H9 (cell line): ENCODE data around the gene TBC1D1. TPM values are rescaled to one million over a fixed set of nuclear protein-coding genes. Genes with fewer than 3 reads are reported as not detected.

Experiments
- DNase-seq: peaks from one replicate; pipeline ENCODE4 v3.0.0-alpha.2; 2017
- H2AFZ ChIP-seq: one replicate; pipeline ENCODE4 v1.6.1; 2013; ENCODE audit warnings: mild to moderate bottlenecking, low read length, control low read depth, moderate library complexity
- H2AK5ac ChIP-seq: 2 replicates; pipeline ENCODE4 v1.6.1; 2013; ENCODE audit warnings: low read length, control low read depth, mixed read lengths; ENCODE audit not compliant: insufficient read length
- H2BK120ac ChIP-seq: one replicate; pipeline ENCODE4 v1.6.1; 2013; ENCODE audit warnings: low read depth, mild to moderate bottlenecking, low read length, control low read depth, inconsistent platforms; ENCODE audit not compliant: poor library complexity, severe bottlenecking
- H2BK12ac ChIP-seq: 2 replicates; pipeline ENCODE4 v1.6.1; 2013; ENCODE audit warnings: low read length, control low read depth, mixed read lengths, low read depth; ENCODE audit not compliant: insufficient read length
- H2BK15ac ChIP-seq: 2 replicates; pipeline ENCODE4 v1.6.1; 2013; ENCODE audit warnings: low read depth, low read length, control low read depth
- H2BK20ac ChIP-seq: one replicate; pipeline ENCODE4 v1.6.1; 2013; ENCODE audit warnings: low read depth, mild to moderate bottlenecking, low read length, control low read depth, inconsistent platforms; ENCODE audit not compliant: poor library complexity, severe bottlenecking
- H2BK5ac ChIP-seq: 2 replicates; pipeline ENCODE4 v1.6.1; 2013; ENCODE audit warnings: low read length, control low read depth, mixed read lengths; ENCODE audit not compliant: insufficient read length
- H3K14ac ChIP-seq: 2 replicates; pipeline ENCODE4 v1.6.1; 2013; ENCODE audit warnings: low read length, control low read depth; ENCODE audit not compliant: insufficient read depth
- H3K18ac ChIP-seq: 2 replicates; pipeline ENCODE4 v1.6.1; 2013; ENCODE audit warnings: low read depth, mild to moderate bottlenecking, mixed read lengths, low read length, control low read depth; ENCODE audit not compliant: insufficient read length
- H3K23ac ChIP-seq: 2 replicates; pipeline ENCODE4 v1.6.1; 2013; ENCODE audit warnings: low read length, control low read depth, mixed read lengths, low read depth; ENCODE audit not compliant: insufficient read length
- H3K23me2 ChIP-seq: 2 replicates; pipeline ENCODE4 v1.6.1; 2013; ENCODE audit warnings: low read depth, mild to moderate bottlenecking, mixed read lengths, low read length, control low read depth; ENCODE audit not compliant: insufficient read length, poor library complexity, severe bottlenecking
- H3K27ac ChIP-seq: 2 replicates; pipeline ENCODE4 v1.5.1; 2013; ENCODE audit warnings: low read length, control low read depth, mixed read lengths, low read depth; ENCODE audit not compliant: insufficient read length
- H3K27me3 ChIP-seq: 2 replicates; pipeline ENCODE4 v1.6.1; 2013; ENCODE audit warnings: low read length, control low read depth, inconsistent platforms; ENCODE audit not compliant: insufficient read depth
- H3K4ac ChIP-seq: 2 replicates; pipeline ENCODE4 v1.6.1; 2013; ENCODE audit warnings: low read depth, mild to moderate bottlenecking, control low read depth, inconsistent platforms, low read length, moderate library complexity
- H3K4me1 ChIP-seq: 2 replicates; pipeline ENCODE4 v1.6.1; 2013; ENCODE audit warnings: low read length, control low read depth, inconsistent platforms; ENCODE audit not compliant: insufficient read depth
- H3K4me2 ChIP-seq: 2 replicates; pipeline ENCODE4 v1.6.1; 2013; ENCODE audit warnings: low read length, control low read depth, mixed read lengths; ENCODE audit not compliant: insufficient read length, insufficient read depth
- H3K56ac ChIP-seq: 2 replicates; pipeline ENCODE4 v1.6.1; 2013; ENCODE audit warnings: low read depth, mild to moderate bottlenecking, mixed read lengths, low read length, control low read depth; ENCODE audit not compliant: insufficient read length
- H3K79me1 ChIP-seq: 2 replicates; pipeline ENCODE4 v1.6.1; 2013; ENCODE audit warnings: low read depth, mild to moderate bottlenecking, moderate library complexity, low read length, control low read depth, inconsistent platforms; ENCODE audit not compliant: insufficient read depth, poor library complexity, severe bottlenecking
- H3K79me2 ChIP-seq: 2 replicates; pipeline ENCODE4 v1.6.1; 2013; ENCODE audit warnings: low read length, control low read depth, inconsistent platforms; ENCODE audit not compliant: insufficient read depth
- H3K9ac ChIP-seq: 2 replicates; pipeline ENCODE4 v1.6.1; 2013; ENCODE audit warnings: low read length, control low read depth, mixed read lengths; ENCODE audit not compliant: insufficient read length; ENCODE audit errors: extremely low read depth
- H3K9me3 ChIP-seq: one replicate; pipeline ENCODE4 v1.6.1; 2013; ENCODE audit warnings: low read depth, low read length, inconsistent platforms; ENCODE audit not compliant: control insufficient read depth
- H3T11ph ChIP-seq: one replicate; pipeline ENCODE4 v1.6.1; 2013; ENCODE audit warnings: mild to moderate bottlenecking, low read length, control low read depth, inconsistent platforms
- H4K20me1 ChIP-seq: one replicate; pipeline ENCODE4 v1.6.1; 2013; ENCODE audit not compliant: control insufficient read depth, insufficient read length, insufficient read depth
- H4K5ac ChIP-seq: 2 replicates; pipeline ENCODE4 v1.6.1; 2013; ENCODE audit warnings: low read depth, mild to moderate bottlenecking, mixed read lengths, low read length, control low read depth; ENCODE audit not compliant: insufficient read length
- H4K8ac ChIP-seq: replicated peaks from 2 replicates; pipeline ENCODE4 v1.6.1; 2013; ENCODE audit warnings: low read length, control low read depth, mixed read lengths, low read depth; ENCODE audit not compliant: insufficient read length
- H4K91ac ChIP-seq: 2 replicates; pipeline ENCODE4 v1.6.1; 2013; ENCODE audit warnings: low read depth, mild to moderate bottlenecking, moderate library complexity, mixed read lengths, low read length, control low read depth; ENCODE audit not compliant: insufficient read length
- H3K27ac Mint-ChIP-seq, 3 experiments: 2 replicates in 2 of 3; 3 replicates in 1 of 3; pipeline ENCODE4 v1.8.0; 2020 to 2021; ENCODE audit warnings: mixed read lengths in 3 of 3, mild to moderate bottlenecking in 1 of 3, moderate library complexity in 1 of 3
- H3K27me3 Mint-ChIP-seq: 2 replicates; pipeline ENCODE4 v1.8.0; 2021; ENCODE audit warnings: low read depth, mild to moderate bottlenecking, moderate library complexity, mixed read lengths
- H3K36me3 Mint-ChIP-seq, 3 experiments: 2 replicates in 2 of 3; 3 replicates in 1 of 3; pipeline ENCODE4 v1.8.0; 2020 to 2021; ENCODE audit warnings: low read depth in 3 of 3, mixed read lengths in 3 of 3; ENCODE audit not compliant: insufficient read depth in 1 of 3
- H3K4me1 Mint-ChIP-seq, 2 experiments: 2 replicates each; pipeline ENCODE4 v1.8.0; 2020; ENCODE audit warnings: mixed read lengths in 2 of 2
- H3K4me3 Mint-ChIP-seq, 2 experiments: 2 replicates in 1 of 2; 3 replicates in 1 of 2; pipeline ENCODE4 v1.8.0; 2020 to 2021; ENCODE audit warnings: mild to moderate bottlenecking in 2 of 2, mixed read lengths in 2 of 2, moderate library complexity in 1 of 2
- H3K9me3 Mint-ChIP-seq, 2 experiments: 2 replicates in 1 of 2; 3 replicates in 1 of 2; pipeline ENCODE4 v1.8.0; 2020; ENCODE audit warnings: mild to moderate bottlenecking in 2 of 2, mixed read lengths in 2 of 2, moderate library complexity in 1 of 2
- WGBS: extraction: QIAGEN DNeasy Blood & Tissue Kit; methylation state at CpG from one replicate; pipeline ENCODE4 v1.1.7; 2013; ENCODE audit warnings: missing lambda C conversion rate, low lambda C conversion rate, mixed read lengths; ENCODE audit not compliant: insufficient read length; ENCODE audit errors: extremely low coverage; 5-methylcytosine and 5-hydroxymethylcytosine counted together
- total RNA-seq: library from RNA; stranded (reverse); gene quantifications from 2 replicates; pipeline ENCODE4 v1.2.1, GENCODE V29; 2021
- TF ChIP-seq, protein P1 (sequence below): fragments of 200-600 bp; sonication (generic); conservative IDR thresholded peaks from 3 replicates; pipeline ENCODE4 v1.8.0; 2021; ENCODE audit warnings: antibody characterized with exemption, mild to moderate bottlenecking

TBC1D1 gene
- total RNA-seq, 1 experiment from 2014 or later, result 109 TPM

DNA sequence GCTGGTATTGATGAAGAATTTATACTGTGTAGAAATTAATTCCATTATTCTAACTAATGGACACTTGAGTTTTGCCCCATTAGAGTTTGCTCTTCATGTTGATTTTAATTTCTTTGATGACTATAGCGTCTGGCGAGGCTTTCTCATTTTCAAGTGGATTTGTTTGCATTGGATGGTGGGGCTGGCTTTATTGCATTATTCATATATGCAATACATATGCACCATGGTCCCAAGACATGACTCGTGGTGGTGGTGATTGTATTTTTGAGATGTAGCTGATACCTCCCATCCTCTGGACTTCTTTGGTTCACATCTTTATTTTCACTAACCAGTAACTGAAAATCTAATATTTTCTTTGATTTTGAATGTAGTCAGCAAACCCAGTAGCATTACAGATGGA lies 109.1 kb downstream of the TBC1D1 start:
- Histone ChIP-seq H4K20me1 (no peaks in the 10 kb centered on the region), H2BK5ac (no peak overlapping the region), H2BK120ac (no peak overlapping the region), H2AK5ac (no peak overlapping the region), H3K4me2 (no peak overlapping the region), H3K56ac (no peak overlapping the region), H2AFZ (no peak overlapping the region), H3K79me1 (no peaks in the 10 kb centered on the region), H3T11ph (no peak overlapping the region), H3K23ac (no peak overlapping the region), H3K27ac (no peak overlapping the region), H2BK20ac (no peak overlapping the region), H3K9me3 (no peaks in the 10 kb centered on the region), H2BK12ac (no peak overlapping the region), H3K14ac (no peak overlapping the region), H4K8ac (no peak overlapping the region), H3K18ac (no peak overlapping the region), H2BK15ac (no peak overlapping the region), H3K79me2 (no peaks in the 10 kb centered on the region; the same call in 1 of the 2 replicates), H3K27me3 (no peaks in the 10 kb centered on the region), H4K91ac (no peak overlapping the region), H3K4me1 (peaks cover 3% of the 10 kb centered on the region; the same call in 1 of the 2 replicates), H3K9ac (no peak overlapping the region), H4K5ac (no peak overlapping the region), H3K23me2 (no peaks in the 10 kb centered on the region), H3K4ac (no peak overlapping the region)
- Mint-ChIP-seq H3K9me3 (no peaks in the 10 kb centered on the region), H3K27ac (no peak overlapping the region), H3K27me3 (no peaks in the 10 kb centered on the region), H3K4me3 (no peak overlapping the region), H3K36me3 (no peaks in the 10 kb centered on the region; a peak in 1 of 7 replicates), H3K4me1 (peaks cover 55 to 65% of the 10 kb centered on the region in 2 experiments)
- TF ChIP-seq, protein P1, sequence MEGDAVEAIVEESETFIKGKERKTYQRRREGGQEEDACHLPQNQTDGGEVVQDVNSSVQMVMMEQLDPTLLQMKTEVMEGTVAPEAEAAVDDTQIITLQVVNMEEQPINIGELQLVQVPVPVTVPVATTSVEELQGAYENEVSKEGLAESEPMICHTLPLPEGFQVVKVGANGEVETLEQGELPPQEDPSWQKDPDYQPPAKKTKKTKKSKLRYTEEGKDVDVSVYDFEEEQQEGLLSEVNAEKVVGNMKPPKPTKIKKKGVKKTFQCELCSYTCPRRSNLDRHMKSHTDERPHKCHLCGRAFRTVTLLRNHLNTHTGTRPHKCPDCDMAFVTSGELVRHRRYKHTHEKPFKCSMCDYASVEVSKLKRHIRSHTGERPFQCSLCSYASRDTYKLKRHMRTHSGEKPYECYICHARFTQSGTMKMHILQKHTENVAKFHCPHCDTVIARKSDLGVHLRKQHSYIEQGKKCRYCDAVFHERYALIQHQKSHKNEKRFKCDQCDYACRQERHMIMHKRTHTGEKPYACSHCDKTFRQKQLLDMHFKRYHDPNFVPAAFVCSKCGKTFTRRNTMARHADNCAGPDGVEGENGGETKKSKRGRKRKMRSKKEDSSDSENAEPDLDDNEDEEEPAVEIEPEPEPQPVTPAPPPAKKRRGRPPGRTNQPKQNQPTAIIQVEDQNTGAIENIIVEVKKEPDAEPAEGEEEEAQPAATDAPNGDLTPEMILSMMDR, result no peak
- no CpG with 5 or more reads among the region's 3 CpGs for WGBS
- no peak for DNase-seq
